Ovary (tissue), 9 donors: Measurements from ENCODE around the gene PTPA. TPM values are rescaled to one million over a fixed set of nuclear protein-coding genes. Genes with fewer than 3 reads are reported as not detected.
A peak's percentile ranks its signal among the peaks of the same experiment; 100 is the strongest.

Experiments
- DNase-seq, 5 donors: peaks; one replicate each; pipeline ENCODE4 v3.0.0-alpha.2; 2019 to 2020
- H3K27ac ChIP-seq, 2 donors: fragments of 200-600 bp; one replicate each; pipeline versions ENCODE4 v1.5.1 to v1.8.0; 2019 to 2022
- H3K27me3 ChIP-seq: fragments of 200-600 bp; one replicate; pipeline ENCODE4 v1.8.0; 2022
- H3K36me3 ChIP-seq: fragments of 200-600 bp; sonication (generic); one replicate; pipeline ENCODE4 v1.5.1; 2019
- H3K4me1 ChIP-seq: one replicate; pipeline ENCODE4 v1.8.1; 2013; ENCODE audit warnings: mild to moderate bottlenecking, moderate library complexity; ENCODE audit not compliant: insufficient read depth
- H3K4me3 ChIP-seq: fragments of 200-600 bp; sonication (generic); one replicate; pipeline ENCODE4 v1.5.1; 2017
- H3K9me3 ChIP-seq, 2 donors: fragments of 200-600 bp in 1 of 2; sonication (generic) in 1 of 2; one replicate each; pipeline versions ENCODE4 v1.5.1 to v1.8.1; 2013 to 2019; ENCODE audit warnings: mild to moderate bottlenecking in 1 of 2, moderate library complexity in 1 of 2
- EP300 ChIP-seq: sonication (generic); formaldehyde crosslinking; IDR thresholded peaks from one replicate; pipeline ENCODE4 v1.6.1; 2017; ENCODE audit warnings: antibody characterized with exemption
- POLR2A ChIP-seq: fragments of 450-650 bp; IDR thresholded peaks from one replicate; pipeline ENCODE4 v1.6.1; 2017; ENCODE audit warnings: antibody characterized with exemption, mild to moderate bottlenecking, moderate library complexity
- WGBS, 3 donors: extraction: QIAGEN DNeasy Blood & Tissue Kit in 1 of 3; methylation state at CpG; one replicate each; pipeline versions ENCODE4 v1.1.5 to v1.1.7; 2013 to 2017; 5-methylcytosine and 5-hydroxymethylcytosine counted together
- intact Hi-C, 4 donors: fragments of 100-400 bp; cut with DNase I; formaldehyde crosslinking; loops; one replicate each; pipeline versions ENCODE4 v1.11.0 to v1.15.1; 2022 to 2023
- polyA plus RNA-seq, 2 donors: library from polyadenylated mRNA; stranded (reverse); fragments of 200-250 nt in 1 of 2; fragments of 350-450 nt in 1 of 2; fragmentation: Illumina TruSeq in 1 of 2; extraction: RNeasy Lipid Tissue Mini Kit (QIAGEN cat#74804) in 1 of 2; gene quantifications; one replicate each; pipeline ENCODE4 v1.2.3, GENCODE V29; 2013 to 2014
- total RNA-seq, 7 donors: library from RNA; depleted of rRNA in 2 of 7; stranded (reverse); fragments of >200 nt in 2 of 7; fragmentation: NEBNext Ultra II Directional in 3 of 7; extraction: Animal tissue kit (Norgen Biotek cat#: 25700) in 3 of 7; gene quantifications; one replicate each; pipeline versions ENCODE4 v1.1.0 to v1.2.4, GENCODE V29; 2016 to 2023
- TF ChIP-seq, protein P1 (sequence below), 3 donors: fragments of 450-650 bp in 2 of 3; fragments of 200-600 bp in 1 of 3; IDR thresholded peaks; one replicate each; pipeline versions ENCODE4 v1.5.1 to v1.8.0; 2016 to 2022; ENCODE audit warnings: antibody characterized with exemption in 3 of 3, mild to moderate bottlenecking in 1 of 3
- donor health status: DM: no; HTN: no; CAD: no; lungs with moderate emphysema.
- donor health status: DM: no; HTN: no; CAD: no.
- donor health status: Bipolar disorder and iron deficiency.
- donor health status: DM: yes; HTN: yes; CAD: no.
- donor health status: DM: no; HTN: no; CAD: no.
- donor health status: DM: yes; HTN: yes; CAD: no.

The PTPA gene
- total and polyA plus RNA-seq, 9 donors, result 32.1 to 107 (median 89.2) TPM

DNA sequence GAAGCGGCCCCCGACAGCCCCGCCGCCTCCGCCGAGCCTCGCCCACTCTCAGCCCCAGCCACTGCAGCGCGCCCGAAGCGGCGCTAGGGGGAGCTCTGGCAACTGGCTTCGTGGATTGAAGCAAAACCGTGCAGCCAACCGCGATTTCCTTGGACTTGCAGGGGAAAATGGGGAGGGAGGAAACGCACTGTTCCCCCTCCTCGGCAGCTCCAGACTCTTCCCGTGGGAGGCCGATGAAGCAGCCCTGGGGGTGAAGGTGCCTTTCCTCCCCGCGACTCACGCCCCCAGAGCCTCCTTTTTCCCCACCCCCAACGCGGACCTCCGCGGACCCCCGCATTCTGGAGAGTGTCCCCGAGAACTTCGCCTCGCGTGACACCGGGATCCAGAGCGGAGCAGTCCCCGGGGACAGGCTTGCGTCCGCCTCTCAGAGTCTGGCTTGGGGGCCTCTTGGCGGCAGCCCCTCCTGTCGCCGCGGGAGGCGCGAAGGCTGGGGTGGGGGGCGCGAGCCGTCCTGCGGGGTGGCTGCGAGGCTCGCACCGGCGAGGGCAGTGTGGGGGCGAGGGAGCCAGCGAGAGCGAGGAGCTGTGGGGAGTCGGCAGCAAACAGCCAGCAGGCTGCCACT is 63.0 kb downstream of the PTPA start:
- H3K9me3 ChIP-seq, result no peaks in the 10 kb centered on the region
- intact Hi-C loops, result loop anchor here in 3 of 4 donors (2.0 to 10.0 kb wide), 5 partner anchors 31 to 431 kb away; no protein-coding TSS in a partner anchor
- peak overlapping the region; percentile 97 to 99 for H3K27ac ChIP-seq
- H3K27me3 ChIP-seq, result no peaks in the 10 kb centered on the region
- peak; percentile 93 to 96 (median 95) for DNase-seq
- TF ChIP-seq POLR2A, result peak; percentile 71
- TF ChIP-seq, protein P1, sequence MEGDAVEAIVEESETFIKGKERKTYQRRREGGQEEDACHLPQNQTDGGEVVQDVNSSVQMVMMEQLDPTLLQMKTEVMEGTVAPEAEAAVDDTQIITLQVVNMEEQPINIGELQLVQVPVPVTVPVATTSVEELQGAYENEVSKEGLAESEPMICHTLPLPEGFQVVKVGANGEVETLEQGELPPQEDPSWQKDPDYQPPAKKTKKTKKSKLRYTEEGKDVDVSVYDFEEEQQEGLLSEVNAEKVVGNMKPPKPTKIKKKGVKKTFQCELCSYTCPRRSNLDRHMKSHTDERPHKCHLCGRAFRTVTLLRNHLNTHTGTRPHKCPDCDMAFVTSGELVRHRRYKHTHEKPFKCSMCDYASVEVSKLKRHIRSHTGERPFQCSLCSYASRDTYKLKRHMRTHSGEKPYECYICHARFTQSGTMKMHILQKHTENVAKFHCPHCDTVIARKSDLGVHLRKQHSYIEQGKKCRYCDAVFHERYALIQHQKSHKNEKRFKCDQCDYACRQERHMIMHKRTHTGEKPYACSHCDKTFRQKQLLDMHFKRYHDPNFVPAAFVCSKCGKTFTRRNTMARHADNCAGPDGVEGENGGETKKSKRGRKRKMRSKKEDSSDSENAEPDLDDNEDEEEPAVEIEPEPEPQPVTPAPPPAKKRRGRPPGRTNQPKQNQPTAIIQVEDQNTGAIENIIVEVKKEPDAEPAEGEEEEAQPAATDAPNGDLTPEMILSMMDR (IDR thresholded peaks at IDR 0.05), result peak; percentile 86 to 99 (median 98)
- no peak for TF ChIP-seq EP300
- WGBS, 3 donors, result 0 to 1% (median 1%) methylated on average over 41 to 55 of the region's 55 CpGs
- peaks cover 14% of the 10 kb centered on the region for H3K4me1 ChIP-seq
- peak overlapping the region; percentile 52 for H3K4me3 ChIP-seq
- no peaks in the 10 kb centered on the region for H3K36me3 ChIP-seq

DNA sequence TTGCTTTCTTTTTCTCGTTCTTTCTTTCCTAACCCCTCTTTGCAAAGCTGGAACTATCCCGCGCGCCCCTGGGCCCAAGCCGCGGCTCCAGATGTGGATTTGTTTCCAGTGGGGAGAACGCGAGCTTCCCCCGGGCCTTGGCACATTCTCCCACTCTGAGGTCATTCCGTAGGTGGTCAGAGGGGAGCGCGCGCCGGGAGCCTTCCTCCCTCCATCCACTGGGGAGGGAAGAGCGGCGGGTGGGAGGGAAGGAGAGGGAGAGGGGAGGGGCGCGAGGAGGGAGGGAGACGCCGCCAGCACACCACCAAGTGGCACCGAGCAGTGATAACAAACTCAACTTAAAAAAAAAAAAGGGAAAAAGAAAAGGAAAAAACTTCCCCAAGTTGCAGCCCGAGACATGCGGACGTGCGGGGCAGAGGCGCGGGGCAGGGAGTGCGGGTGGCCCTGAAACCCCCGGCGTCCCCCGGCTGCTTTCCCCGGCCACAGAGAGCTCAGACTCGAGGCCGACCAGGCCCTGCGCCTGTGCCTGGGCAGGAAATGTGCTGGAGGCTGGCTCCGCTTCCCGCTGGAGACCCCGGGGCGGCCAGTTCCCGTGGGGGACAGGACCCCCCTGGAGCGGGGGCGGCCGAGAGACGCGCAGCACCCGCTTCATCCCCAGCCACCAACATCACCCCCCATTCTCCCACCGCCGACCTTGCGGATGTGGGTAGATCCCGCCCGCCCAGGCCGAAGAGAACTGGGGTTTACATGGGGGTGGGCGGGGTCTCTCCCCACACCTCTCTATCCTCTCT is 63.7 kb downstream of the PTPA start:
- TF ChIP-seq POLR2A (peak; percentile 41), EP300 (no peak)
- TF ChIP-seq, protein P1 (IDR thresholded peaks at IDR 0.05), result no peak
- Histone ChIP-seq H3K4me1 (peaks cover 14% of the 10 kb centered on the region), H3K4me3 (peak overlapping the region; percentile 52), H3K27ac (peak overlapping the region; percentile 97 to 99), H3K36me3 (no peaks in the 10 kb centered on the region), H3K9me3 (no peaks in the 10 kb centered on the region), H3K27me3 (no peaks in the 10 kb centered on the region)
- peak; percentile 91 to 93 (median 91) for DNase-seq
- intact Hi-C loops, result loop anchor here (2.0 to 10.0 kb wide), 10 partner anchors 32 to 430 kb away; no protein-coding TSS in a partner anchor
- WGBS, 3 donors, result 2% methylated on average over 53 of the region's 53 CpGs

DNA sequence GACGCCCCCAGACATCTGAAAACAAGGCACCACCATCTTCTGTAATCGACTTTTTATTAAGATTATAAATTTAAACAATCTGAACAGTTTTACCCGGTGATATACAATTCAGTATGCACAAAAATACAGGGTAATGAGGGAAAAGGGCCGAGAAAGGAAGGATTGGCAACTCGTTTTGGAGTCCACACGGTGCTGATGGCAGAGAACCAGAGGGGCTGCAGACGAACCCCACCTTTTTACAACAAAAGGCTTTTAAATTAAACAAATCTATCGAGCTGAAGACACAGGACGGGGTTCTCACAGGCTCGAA is 64.3 kb downstream of the PTPA start:
- Histone ChIP-seq H3K4me3 (peak overlapping the region; percentile 52), H3K27ac (peak overlapping the region; percentile 97 to 99), H3K27me3 (no peaks in the 10 kb centered on the region), H3K4me1 (peaks cover 14% of the 10 kb centered on the region), H3K36me3 (no peaks in the 10 kb centered on the region), H3K9me3 (no peaks in the 10 kb centered on the region)
- intact Hi-C loops, result loop anchor here (2.0 to 10.0 kb wide), 10 partner anchors 33 to 429 kb away; no protein-coding TSS in a partner anchor
- no peak for DNase-seq
- 1 to 2% (median 1%) methylated on average over 10 of the region's 10 CpGs for WGBS, 3 donors
- TF ChIP-seq EP300, result no peak
- TF ChIP-seq, protein P1 (IDR thresholded peaks at IDR 0.05), result no peak
- no peak for TF ChIP-seq POLR2A

DNA sequence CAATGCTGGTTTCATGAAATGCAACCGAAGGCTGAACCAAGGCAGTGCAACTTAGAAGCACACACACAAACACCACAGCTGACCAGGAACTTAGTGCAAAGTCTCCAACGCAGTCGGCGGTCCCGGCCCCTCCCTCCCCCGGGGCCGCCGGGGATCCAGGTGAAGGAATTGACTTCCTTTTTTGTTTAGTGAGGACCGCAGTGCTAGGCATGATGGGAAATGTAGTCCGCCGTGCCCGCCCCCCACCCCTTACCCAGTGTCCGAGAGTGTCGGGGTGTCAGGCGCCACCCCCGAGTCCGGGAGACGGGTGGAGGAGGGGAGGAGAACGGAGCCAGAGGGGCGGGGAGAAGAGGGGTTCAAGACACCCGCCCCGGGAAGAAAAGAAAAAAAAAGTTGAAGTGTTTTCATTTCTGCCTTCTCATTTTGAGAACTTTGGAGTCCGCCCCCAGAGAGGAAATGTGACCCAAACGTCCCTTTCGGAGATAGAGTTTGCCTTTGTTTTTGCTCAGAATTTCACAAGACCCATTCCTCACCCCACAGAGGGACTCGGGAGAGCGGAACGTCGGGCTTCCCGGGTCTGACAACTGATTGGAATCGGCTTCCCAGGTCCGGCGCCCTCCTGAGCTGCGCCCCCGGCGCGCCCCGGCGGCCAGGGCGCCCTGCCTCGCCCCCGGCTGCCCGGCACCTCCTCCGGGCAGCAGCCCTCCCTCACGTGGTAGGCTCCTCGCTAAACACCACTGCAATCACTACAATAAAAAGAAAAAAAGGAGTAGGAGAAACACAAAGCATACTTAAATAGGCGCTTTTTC is 64.8 kb downstream of the PTPA start:
- H3K4me1 ChIP-seq, result peaks cover 14% of the 10 kb centered on the region
- TF ChIP-seq POLR2A (peak; percentile 63), EP300 (no peak)

More for the DNA sequence above, 64.8 kb downstream of the PTPA start:
- no peaks in the 10 kb centered on the region for H3K27me3 ChIP-seq
- peak; percentile 87 to 92 (median 91) for DNase-seq
- no peaks in the 10 kb centered on the region for H3K36me3 ChIP-seq
- intact Hi-C loops, result loop anchor here (1.0 to 10.0 kb wide), 12 partner anchors 33 to 434 kb away; no protein-coding TSS in a partner anchor
- WGBS, 3 donors, result 0% methylated on average over 47 of the region's 47 CpGs
- peak overlapping the region; percentile 97 to 99 for H3K27ac ChIP-seq
- H3K4me3 ChIP-seq, result peak overlapping the region; percentile 52
- no peaks in the 10 kb centered on the region for H3K9me3 ChIP-seq
